Fibroblast of lung (primary cell): ENCODE data around the gene PRR19. TPM values are rescaled to one million over a fixed set of nuclear protein-coding genes. Genes with fewer than 3 reads are reported as not detected.
A peak's percentile ranks its signal among the peaks of the same experiment; 100 is the strongest.

Source experiments
- DNase-seq, 2 donors: peaks; one replicate each; pipeline versions ENCODE4 v3.0.0 to v3.0.0-alpha.2; 2010; ENCODE audit warnings: low read depth in 2 of 2
- H2AFZ ChIP-seq: 2 replicates; pipeline ENCODE4 v1.5.1; 2012; ENCODE audit warnings: low read length, control low read depth, inconsistent platforms
- H3K27ac ChIP-seq: 2 replicates; pipeline ENCODE4 v1.5.1; 2011; ENCODE audit warnings: low read length, control low read depth; ENCODE audit not compliant: insufficient read depth
- H3K27me3 ChIP-seq: 2 replicates; pipeline ENCODE4 v1.5.1; 2011; ENCODE audit warnings: mild to moderate bottlenecking, low read length; ENCODE audit not compliant: control insufficient read depth, insufficient read depth
- H3K36me3 ChIP-seq: 2 replicates; pipeline ENCODE4 v1.5.1; 2011; ENCODE audit warnings: low read length; ENCODE audit not compliant: control insufficient read depth, insufficient read depth
- H3K4me1 ChIP-seq: 2 replicates; pipeline ENCODE4 v1.5.1; 2011; ENCODE audit warnings: low read length; ENCODE audit not compliant: control insufficient read depth, insufficient read depth; ENCODE audit errors: extremely low read depth
- H3K4me2 ChIP-seq: 2 replicates; pipeline ENCODE4 v1.5.1; 2011; ENCODE audit warnings: low read length, control low read depth; ENCODE audit not compliant: insufficient read depth; ENCODE audit errors: extremely low read depth
- H3K4me3 ChIP-seq, 4 experiments: fragments of 200-600 bp in 1 of 4; sonication (generic) in 1 of 4; replicated peaks in 1 of 4; 2 replicates each; pipeline ENCODE4 v1.5.1; 2011 to 2016; ENCODE audit warnings: low read length in 4 of 4, low read depth in 3 of 4, mild to moderate bottlenecking in 3 of 4, control low read depth in 2 of 4, inconsistent platforms in 1 of 4, mixed read lengths in 1 of 4; ENCODE audit not compliant: insufficient read depth in 1 of 4; ENCODE audit errors: control extremely low read depth in 1 of 4
- H3K79me2 ChIP-seq: 2 replicates; pipeline ENCODE4 v1.5.1; 2012; ENCODE audit warnings: mild to moderate bottlenecking, low read length, inconsistent platforms; ENCODE audit not compliant: control insufficient read depth, insufficient read depth
- H3K9ac ChIP-seq: 2 replicates; pipeline ENCODE4 v1.5.1; 2011; ENCODE audit warnings: mild to moderate bottlenecking, low read length, control low read depth; ENCODE audit not compliant: insufficient read depth
- H3K9me3 ChIP-seq: 2 replicates; pipeline ENCODE4 v1.5.1; 2012; ENCODE audit warnings: low read depth, low read length; ENCODE audit not compliant: control insufficient read depth, insufficient read depth
- H4K20me1 ChIP-seq: 2 replicates; pipeline ENCODE4 v1.5.1; 2011; ENCODE audit warnings: low read length; ENCODE audit not compliant: control insufficient read depth, insufficient read depth; ENCODE audit errors: extremely low read depth
- CTCF ChIP-seq, 2 donors: IDR thresholded peaks in 1 of 2; conservative IDR thresholded peaks in 1 of 2; 1 replicate in 1 of 2; 2 replicates in 1 of 2; pipeline ENCODE4 v1.5.1; 2011 to 2012; ENCODE audit warnings: low read length in 2 of 2, control low read depth in 1 of 2, inconsistent platforms in 1 of 2, low read depth in 1 of 2, mild to moderate bottlenecking in 1 of 2
- EZH2 ChIP-seq: IDR thresholded peaks from 2 replicates; pipeline ENCODE4 v1.5.1; 2012; ENCODE audit warnings: low read length, control low read depth, mild to moderate bottlenecking; ENCODE audit errors: missing control alignments
- polyA plus RNA-seq, 2 donors: library from polyadenylated mRNA; depleted of rRNA in 1 of 2; stranded (reverse) in 1 of 2; unstranded in 1 of 2; fragments of >200 nt; gene quantifications; 2 replicates each; pipeline ENCODE4 v1.2.1, GENCODE V29; 2011 to 2012; ENCODE audit warnings: missing spikeins in 1 of 2
- total RNA-seq: library from RNA; depleted of rRNA; stranded (reverse); fragments of >200 nt; gene quantifications from 2 replicates; pipeline ENCODE4 v1.2.1, GENCODE V29; 2014

PRR19 gene
- total and polyA plus RNA-seq, 2 donors (not counting 1 experiment from before 2014, with no cell fraction given): 0.17 to 0.39 TPM

GRCh38 chr19:42323473-42323851, 21.5 kb downstream of the PRR19 start:
- Histone ChIP-seq H3K9me3 (no peaks in the 10 kb centered on the region), H3K4me2 (no peak overlapping the region), H4K20me1 (no peaks in the 10 kb centered on the region), H3K79me2 (peaks cover 3% of the 10 kb centered on the region), H3K9ac (no peak overlapping the region), H3K36me3 (no peaks in the 10 kb centered on the region), H3K4me1 (no peaks in the 10 kb centered on the region), H2AFZ (no peak overlapping the region), H3K27me3 (peaks cover 21% of the 10 kb centered on the region), H3K4me3 (no peak overlapping the region), H3K27ac (no peak overlapping the region)
- no peak for DNase-seq
- TF ChIP-seq CTCF (conservative IDR thresholded peaks at IDR 0.05 in 1 of 2, IDR thresholded peaks at IDR 0.05 in 1 of 2; ENCODE audit: low read depth in 1 of 2, low read length in 2 of 2) (no peak), EZH2 (peak; percentile 92)

DNA sequence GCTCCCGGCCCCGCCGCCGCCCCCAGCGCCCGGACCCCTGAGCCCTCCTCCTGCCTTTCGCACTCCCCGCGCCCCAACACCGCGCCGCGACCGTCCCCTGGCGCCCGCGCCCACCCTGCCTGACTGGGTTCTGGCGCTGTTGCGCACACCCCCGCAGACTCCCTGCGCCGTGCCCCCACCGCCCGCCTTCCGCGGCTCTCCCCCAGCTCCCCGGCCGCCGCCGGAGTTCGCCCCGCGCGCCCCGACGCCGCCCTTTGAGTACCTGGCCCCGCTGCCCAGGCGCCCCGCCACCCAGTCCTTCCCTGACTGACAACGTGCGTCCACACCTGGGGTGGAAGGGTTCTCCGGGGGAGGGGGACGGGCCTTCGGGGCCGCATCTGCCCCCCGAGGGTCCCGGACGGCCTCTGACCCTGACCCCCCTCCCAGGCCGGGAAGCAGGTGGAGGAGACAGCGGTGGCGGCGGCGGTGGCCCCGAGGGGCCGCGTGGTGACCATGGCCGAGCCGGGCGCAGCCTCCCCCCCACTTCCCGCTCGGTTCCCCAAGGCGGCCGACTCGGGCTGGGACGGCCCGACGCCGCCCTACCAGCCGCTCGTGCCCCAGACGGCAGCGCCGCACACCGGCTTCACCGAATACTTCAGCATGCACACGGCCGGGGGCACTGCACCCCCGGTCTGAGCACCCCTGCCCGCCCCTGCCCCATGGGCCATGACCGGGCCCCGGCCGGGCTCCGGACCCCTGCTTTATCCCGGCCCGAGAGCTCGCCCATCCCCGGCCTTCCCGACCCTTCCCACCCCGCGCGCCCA, 22.1 kb downstream of the PRR19 start:
- TF ChIP-seq EZH2 (peak; percentile 76), CTCF (conservative IDR thresholded peaks at IDR 0.05 in 1 of 2, IDR thresholded peaks at IDR 0.05 in 1 of 2; ENCODE audit: low read depth in 1 of 2, low read length in 2 of 2) (no peak)
- no peaks in the 10 kb centered on the region for H3K4me1 ChIP-seq
- H3K79me2 ChIP-seq: peaks cover 3% of the 10 kb centered on the region
- H2AFZ ChIP-seq: no peak overlapping the region
- H3K4me3 ChIP-seq: no peak overlapping the region
- no peaks in the 10 kb centered on the region for H4K20me1 ChIP-seq
- no peak overlapping the region for H3K27ac ChIP-seq
- no peaks in the 10 kb centered on the region for H3K9me3 ChIP-seq
- peaks cover 21% of the 10 kb centered on the region for H3K27me3 ChIP-seq
- H3K4me2 ChIP-seq: no peak overlapping the region
- DNase-seq: no peak
- no peaks in the 10 kb centered on the region for H3K36me3 ChIP-seq
- no peak overlapping the region for H3K9ac ChIP-seq

GRCh38 chr19:42324655-42325307, 22.8 kb downstream of the PRR19 start:
- TF ChIP-seq EZH2 (no peak), CTCF (conservative IDR thresholded peaks at IDR 0.05 in 1 of 2, IDR thresholded peaks at IDR 0.05 in 1 of 2; ENCODE audit: low read depth in 1 of 2, low read length in 2 of 2) (peak in 1 of 2 donors; percentile 95)
- Histone ChIP-seq H3K4me2 (peak overlapping the region; percentile 58), H3K4me3 (peak overlapping the region in 3 of 4 experiments; percentile 10 to 25 (median 24))

More at GRCh38 chr19:42324655-42325307, 22.8 kb downstream of the PRR19 start:
- DNase-seq: no peak
- Histone ChIP-seq H3K9ac (no peak overlapping the region), H3K27me3 (peaks cover 21% of the 10 kb centered on the region), H3K79me2 (peaks cover 3% of the 10 kb centered on the region), H3K36me3 (no peaks in the 10 kb centered on the region), H3K27ac (no peak overlapping the region), H4K20me1 (no peaks in the 10 kb centered on the region), H2AFZ (peak overlapping the region; percentile 30), H3K9me3 (no peaks in the 10 kb centered on the region), H3K4me1 (no peaks in the 10 kb centered on the region)
